Duodenal mucosa (tissue), 2 donors: ENCODE data around the gene PRPSAP1.
A peak's percentile ranks its signal among the peaks of the same experiment; 100 is the strongest.
"Not testable (repeated sequence)": the region's sequence is repeated elsewhere in the genome, so short reads cannot be mapped to it uniquely, and the experiment has no call there.

Experiments used
- H3K27ac ChIP-seq: one replicate; pipeline ENCODE4 v1.7.0; 2013; ENCODE audit warnings: low read depth, low read length
- H3K27me3 ChIP-seq, 2 donors: one replicate each; pipeline ENCODE4 v1.7.0; 2013; ENCODE audit warnings: low read length in 2 of 2, control low read depth in 1 of 2; ENCODE audit not compliant: insufficient read depth in 2 of 2, control insufficient read depth in 1 of 2
- H3K36me3 ChIP-seq, 2 donors: one replicate each; pipeline ENCODE4 v1.7.0; 2013; ENCODE audit warnings: low read length in 2 of 2, control low read depth in 1 of 2; ENCODE audit not compliant: insufficient read depth in 2 of 2, control insufficient read depth in 1 of 2
- H3K4me1 ChIP-seq, 2 donors: one replicate each; pipeline ENCODE4 v1.7.0; 2013; ENCODE audit warnings: low read length in 2 of 2, control low read depth in 1 of 2; ENCODE audit not compliant: insufficient read depth in 2 of 2, control insufficient read depth in 1 of 2
- H3K4me3 ChIP-seq, 2 donors: one replicate each; pipeline ENCODE4 v1.7.0; 2013; ENCODE audit warnings: low read length in 2 of 2, low read depth in 1 of 2
- H3K9ac ChIP-seq, 2 donors: one replicate each; pipeline ENCODE4 v1.7.0; 2013; ENCODE audit warnings: low read length in 2 of 2, low read depth in 1 of 2
- H3K9me3 ChIP-seq, 2 donors: one replicate each; pipeline ENCODE4 v1.7.0; 2013; ENCODE audit warnings: low read length in 2 of 2, control low read depth in 1 of 2; ENCODE audit not compliant: control insufficient read depth in 1 of 2

The PRPSAP1 gene

DNA sequence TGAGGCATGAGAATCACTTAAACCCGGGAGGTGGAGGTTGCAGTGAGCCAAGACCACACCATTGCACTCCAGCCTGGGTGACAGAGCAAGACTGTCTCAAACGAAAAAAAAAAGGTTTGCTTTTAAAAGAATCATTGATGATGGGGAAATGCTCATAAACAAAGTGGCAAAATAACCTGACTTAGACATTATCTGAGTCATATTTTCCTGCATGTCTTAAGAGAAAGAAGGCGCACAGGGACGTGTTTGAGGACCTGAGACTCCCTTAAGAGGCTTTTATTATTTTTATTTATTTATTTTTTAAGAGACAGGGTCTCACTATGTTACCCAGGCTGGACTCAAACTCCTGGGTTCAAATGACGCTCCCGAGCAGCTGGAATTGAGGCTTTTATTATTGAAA is 5.7 kb upstream of the PRPSAP1 start:
- no peak overlapping the region for H3K9ac ChIP-seq
- no peaks in the 10 kb centered on the region for H3K36me3 ChIP-seq
- H3K27me3 ChIP-seq = no peaks in the 10 kb centered on the region
- H3K4me1 ChIP-seq = peaks cover 0 to 3% of the 10 kb centered on the region in 2 donors
- H3K4me3 ChIP-seq = no peak overlapping the region
- no peaks in the 10 kb centered on the region for H3K9me3 ChIP-seq
- H3K27ac ChIP-seq = no peak overlapping the region

DNA sequence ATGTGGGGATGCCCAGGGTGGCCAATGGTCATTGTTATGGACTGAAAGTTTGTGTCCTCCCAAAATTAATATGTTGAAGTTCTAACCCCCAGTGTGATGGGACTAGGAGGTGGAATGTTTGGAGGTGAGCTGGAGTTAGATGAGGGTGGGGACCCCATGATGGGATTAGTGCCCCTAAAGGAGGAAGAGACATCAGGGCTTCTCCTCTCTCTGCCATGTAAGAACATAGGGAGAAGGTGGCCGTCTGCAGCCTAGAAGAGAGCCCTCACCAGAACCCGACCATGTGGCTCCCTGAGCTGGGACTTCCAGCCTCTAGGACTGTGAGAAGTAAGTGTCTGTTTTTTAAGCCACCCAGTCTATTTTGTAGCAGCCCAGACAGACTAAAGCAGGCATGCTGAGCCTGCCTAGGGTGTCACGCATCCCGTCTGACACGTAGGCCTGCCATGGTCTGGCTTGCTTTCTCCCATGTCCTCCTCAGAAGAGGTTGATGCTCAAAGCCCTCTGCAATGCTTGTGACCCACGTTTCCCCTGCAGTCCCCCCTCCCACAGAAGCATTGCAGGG is 4.0 kb upstream of the PRPSAP1 start:
- Histone ChIP-seq H3K27ac (no peak overlapping the region), H3K36me3 (no peaks in the 10 kb centered on the region), H3K4me1 (peaks cover 3 to 10% of the 10 kb centered on the region in 2 donors), H3K9me3 (no peaks in the 10 kb centered on the region), H3K27me3 (no peaks in the 10 kb centered on the region), H3K9ac (no peak overlapping the region), H3K4me3 (no peak overlapping the region)

DNA sequence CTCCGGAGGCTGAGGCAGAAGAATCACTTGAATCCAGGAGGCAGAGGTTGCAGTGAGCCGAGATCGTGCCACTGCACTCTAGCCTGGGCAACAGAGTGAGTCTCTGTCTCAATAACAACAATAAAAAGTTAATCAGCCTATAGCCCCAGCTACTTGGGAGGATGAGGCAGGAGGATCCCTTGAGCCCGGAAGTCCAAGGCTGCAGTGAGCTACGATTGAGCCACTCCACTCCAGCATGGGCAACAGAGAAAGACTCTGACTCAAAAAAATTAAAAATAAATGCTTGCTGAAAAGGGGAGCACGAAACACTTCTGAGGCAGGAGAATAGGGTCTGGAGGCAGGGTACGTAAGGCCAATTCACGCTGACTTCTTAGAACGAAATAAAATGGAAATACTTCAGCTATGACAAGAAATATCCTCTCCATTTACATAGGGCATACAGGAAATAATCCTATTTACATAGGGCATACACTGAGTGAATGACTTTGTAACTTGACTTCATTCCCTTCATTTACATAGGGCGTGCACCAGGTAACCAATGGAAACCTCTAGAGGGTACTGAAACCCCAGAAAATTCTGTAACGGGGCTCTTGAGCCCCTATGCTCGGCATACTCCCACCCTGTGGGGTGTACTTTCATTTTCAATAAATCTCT is 3.2 kb upstream of the PRPSAP1 start:
- Histone ChIP-seq H3K9ac (no peak overlapping the region), H3K27ac (no peak overlapping the region), H3K4me3 (no peak overlapping the region), H3K4me1 (peaks cover 8 to 12% of the 10 kb centered on the region in 2 donors), H3K27me3 (no peaks in the 10 kb centered on the region), H3K9me3 (no peaks in the 10 kb centered on the region), H3K36me3 (no peaks in the 10 kb centered on the region)

DNA sequence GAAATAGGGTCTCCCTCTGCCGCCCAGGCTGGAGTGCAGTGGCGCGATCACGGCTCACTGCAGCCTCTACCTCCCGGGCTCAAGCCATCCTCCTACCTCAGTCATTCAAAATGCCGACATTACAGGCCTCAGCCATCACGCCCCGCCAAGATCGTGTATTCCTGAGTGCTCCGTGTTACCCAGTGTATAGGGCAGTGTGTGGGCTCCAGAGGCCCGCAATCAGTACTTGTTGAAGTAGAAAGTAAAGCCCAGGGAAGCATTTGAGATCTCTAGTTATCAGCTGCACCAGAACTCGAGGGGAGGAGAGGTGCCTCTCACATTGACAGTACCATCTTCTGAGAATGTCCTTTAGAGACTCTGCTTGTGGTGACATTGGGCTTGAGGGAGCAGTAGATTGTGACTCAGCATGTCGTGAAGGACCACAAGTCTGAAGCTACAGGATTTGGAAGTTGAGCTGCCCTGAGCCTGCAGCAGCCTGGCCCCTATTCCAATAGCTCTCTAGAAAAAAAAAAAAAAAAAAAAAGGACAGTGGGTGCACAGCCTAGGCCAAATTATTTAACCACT is 1.1 kb upstream of the PRPSAP1 start:
- no peaks in the 10 kb centered on the region for H3K9me3 ChIP-seq
- peak overlapping the region in 1 of 2 donors; percentile 87 for H3K4me3 ChIP-seq
- no peak overlapping the region for H3K27ac ChIP-seq
- H3K27me3 ChIP-seq = no peaks in the 10 kb centered on the region
- peaks cover 11 to 12% of the 10 kb centered on the region in 2 donors for H3K4me1 ChIP-seq
- no peaks in the 10 kb centered on the region for H3K36me3 ChIP-seq
- no peak overlapping the region for H3K9ac ChIP-seq

DNA sequence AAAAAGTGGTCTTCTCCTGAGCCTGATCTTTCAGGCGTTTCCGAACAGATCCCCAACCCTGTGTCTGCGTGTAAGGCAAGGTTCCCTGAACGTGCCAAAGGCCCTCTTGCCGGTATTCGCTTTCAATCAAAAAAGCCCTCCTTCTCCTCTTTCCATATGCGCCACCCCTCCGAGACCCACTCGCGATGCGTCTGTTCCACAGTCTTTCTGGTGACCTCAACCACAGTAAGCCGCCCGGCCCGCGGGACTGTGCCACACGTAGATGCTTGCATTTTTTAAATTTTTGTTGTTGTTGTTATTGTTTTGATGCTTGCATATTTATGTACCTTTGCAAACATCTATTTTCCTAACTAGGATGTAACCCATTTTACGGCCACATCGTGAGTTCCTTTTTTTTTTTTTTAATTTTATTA is 607 bp upstream of the PRPSAP1 start:
- H3K36me3 ChIP-seq = no peaks in the 10 kb centered on the region
- H3K9ac ChIP-seq = peak overlapping the region; percentile 74 to 75
- no peaks in the 10 kb centered on the region for H3K9me3 ChIP-seq
- H3K27ac ChIP-seq = no peak overlapping the region
- H3K4me1 ChIP-seq = peaks cover 11 to 12% of the 10 kb centered on the region in 2 donors
- H3K27me3 ChIP-seq = no peaks in the 10 kb centered on the region
- peak overlapping the region; percentile 84 to 87 for H3K4me3 ChIP-seq

DNA sequence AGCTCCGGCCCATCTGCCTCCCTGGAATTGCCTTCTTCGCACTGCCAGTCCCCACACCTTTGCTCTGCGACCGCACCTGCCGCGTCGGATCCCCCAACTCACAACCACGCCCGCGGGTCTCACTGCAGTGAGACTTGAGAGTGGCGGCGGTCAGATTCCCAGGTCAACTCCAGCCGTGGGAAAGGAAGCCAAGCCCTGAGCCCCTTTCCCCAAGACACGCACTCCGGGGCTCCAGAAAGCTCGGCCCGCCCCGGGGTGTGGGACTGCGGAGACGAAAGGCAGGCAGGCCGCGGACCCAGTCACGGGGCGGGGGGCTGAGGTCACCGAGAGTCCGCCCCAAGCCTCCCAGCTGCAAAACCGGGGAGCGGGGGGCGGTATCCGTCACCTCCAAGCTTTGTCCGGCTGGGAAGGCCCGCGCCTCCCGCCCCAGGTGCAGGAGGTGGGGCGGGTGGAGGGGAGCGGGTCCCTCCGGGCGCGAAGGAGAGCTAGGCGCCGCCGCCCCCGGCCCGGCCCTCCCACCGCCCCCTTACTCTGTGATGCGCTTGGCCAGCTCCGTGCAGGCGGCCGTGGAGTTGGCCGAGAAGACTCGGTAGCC is 615 bp downstream of the PRPSAP1 start:
- peak overlapping the region; percentile 93 for H3K27ac ChIP-seq
- peak overlapping the region; percentile 74 for H3K9ac ChIP-seq
- H3K4me3 ChIP-seq = peak overlapping the region; percentile 84 to 87
- H3K27me3 ChIP-seq = no peaks in the 10 kb centered on the region
- H3K4me1 ChIP-seq = peaks cover 11 to 12% of the 10 kb centered on the region in 2 donors
- H3K36me3 ChIP-seq = no peaks in the 10 kb centered on the region
- no peaks in the 10 kb centered on the region for H3K9me3 ChIP-seq

DNA sequence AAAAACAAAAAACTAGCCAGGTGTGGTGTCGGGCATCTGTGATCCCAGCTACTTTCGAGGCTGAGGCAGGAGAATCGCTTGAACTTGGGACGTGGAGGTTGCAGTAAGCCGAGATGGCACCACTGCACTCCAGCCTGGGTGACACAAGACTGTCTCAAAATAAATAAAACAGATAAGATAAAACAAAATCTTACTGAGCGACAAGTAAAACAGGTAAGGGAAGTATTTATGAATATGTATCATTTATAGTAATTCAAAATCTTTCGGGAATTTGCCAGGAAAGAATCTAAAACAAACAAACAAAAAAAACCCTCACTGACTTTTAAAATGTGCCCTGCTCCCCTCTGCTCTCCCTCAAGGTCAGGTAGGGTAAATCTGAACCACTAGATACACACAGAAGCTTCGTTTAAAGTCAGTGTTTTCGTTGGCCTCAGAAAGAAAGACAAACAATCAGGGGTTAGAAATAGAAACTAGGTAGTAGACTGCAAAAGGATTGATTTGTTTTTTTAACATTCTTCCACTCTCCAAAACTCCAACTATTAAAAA is 2.1 kb downstream of the PRPSAP1 start:
- H3K4me3 ChIP-seq = no peak overlapping the region
- peaks cover 0 to 10% of the 10 kb centered on the region in 2 donors for H3K36me3 ChIP-seq
- H3K9me3 ChIP-seq = no peaks in the 10 kb centered on the region
- no peak overlapping the region for H3K27ac ChIP-seq
- H3K9ac ChIP-seq = no peak overlapping the region
- H3K4me1 ChIP-seq = peaks cover 11 to 12% of the 10 kb centered on the region in 2 donors
- no peaks in the 10 kb centered on the region for H3K27me3 ChIP-seq

DNA sequence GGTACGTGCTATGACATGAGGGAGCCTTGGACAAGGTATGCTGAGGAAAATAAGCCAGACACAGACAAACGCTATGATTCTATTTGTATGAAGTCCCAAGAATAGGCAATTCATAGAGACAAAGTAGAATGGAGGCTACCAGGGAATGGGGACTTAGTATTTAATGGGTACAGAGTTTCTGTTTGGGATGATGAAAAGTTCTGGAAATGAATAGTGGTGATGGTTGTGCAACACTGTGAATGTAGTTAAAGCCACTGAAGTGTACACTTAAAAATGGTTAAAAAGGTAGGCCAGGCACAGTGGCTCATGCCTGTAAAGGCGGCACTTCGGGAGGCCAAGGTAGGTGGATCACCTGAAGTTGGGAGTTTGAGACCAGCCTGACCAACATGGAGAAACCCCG is 3.3 kb downstream of the PRPSAP1 start:
- Histone ChIP-seq H3K27ac (no peak overlapping the region), H3K36me3 (peaks cover 0 to 21% of the 10 kb centered on the region in 2 donors), H3K9ac (no peak overlapping the region)

DNA sequence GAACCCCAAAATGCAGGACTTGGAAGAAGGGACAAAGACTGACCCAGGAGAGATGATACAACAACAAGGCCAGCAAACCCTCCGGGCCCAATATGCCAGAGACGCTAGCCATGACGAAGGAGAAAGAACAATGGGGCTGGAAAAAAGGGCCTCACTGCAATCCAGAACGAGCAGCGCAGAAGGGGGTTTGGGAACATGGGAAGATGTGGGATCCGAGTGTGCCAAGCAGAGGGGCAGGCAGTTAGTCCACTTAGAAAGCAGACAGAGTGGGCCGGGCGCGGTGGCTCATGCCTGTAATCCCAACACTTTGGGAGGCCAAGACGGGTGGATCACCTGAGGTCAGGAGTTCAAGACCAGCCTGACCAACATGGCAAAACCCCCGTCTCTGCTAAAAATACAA is 6.8 kb downstream of the PRPSAP1 start:
- H3K9me3 ChIP-seq, H3K9ac ChIP-seq: not testable (repeated sequence)
- peaks cover 8 to 33% of the 10 kb centered on the region in 2 donors for H3K36me3 ChIP-seq

More for the DNA sequence above, 3.3 kb downstream of the PRPSAP1 start:
- H3K4me3 ChIP-seq = no peak overlapping the region
- peaks cover 11 to 12% of the 10 kb centered on the region in 2 donors for H3K4me1 ChIP-seq
- H3K9me3 ChIP-seq = no peaks in the 10 kb centered on the region
- H3K27me3 ChIP-seq = no peaks in the 10 kb centered on the region

DNA sequence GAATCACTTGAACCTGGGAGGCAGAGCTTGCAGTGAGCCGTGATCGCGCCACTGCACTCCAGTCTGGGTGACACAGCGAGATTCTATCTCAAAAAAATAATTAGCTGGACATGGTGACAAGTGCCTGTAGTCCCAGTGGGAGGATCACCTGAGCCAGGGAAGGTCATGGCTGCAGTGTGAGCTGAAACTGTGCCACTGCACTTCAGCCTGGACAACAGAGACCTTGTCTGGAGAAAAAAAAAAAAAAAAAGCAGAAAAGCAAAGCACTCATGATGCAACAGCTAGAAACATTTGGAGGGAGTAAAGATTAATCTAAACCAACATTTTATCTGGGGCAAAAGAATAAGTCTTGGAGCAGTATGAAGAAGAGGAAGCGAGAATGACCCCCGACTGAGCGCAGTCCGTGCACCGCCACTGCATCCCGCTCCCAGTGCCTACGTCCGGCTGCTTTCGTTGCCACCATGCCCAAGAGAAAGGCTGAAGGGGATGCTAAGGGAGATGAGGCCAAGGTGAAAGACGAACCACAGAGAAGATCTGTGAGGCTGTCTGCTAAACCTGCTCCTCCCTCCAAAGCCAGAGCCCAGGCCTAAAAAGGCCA is 8.2 kb downstream of the PRPSAP1 start:
- no peaks in the 10 kb centered on the region for H3K9me3 ChIP-seq
- no peak overlapping the region for H3K27ac ChIP-seq
- H3K9ac ChIP-seq = no peak overlapping the region
- no peaks in the 10 kb centered on the region for H3K4me1 ChIP-seq
- H3K36me3 ChIP-seq = peaks cover 8 to 36% of the 10 kb centered on the region in 2 donors
- no peaks in the 10 kb centered on the region for H3K27me3 ChIP-seq
- H3K4me3 ChIP-seq = no peak overlapping the region

More for the DNA sequence above, 6.8 kb downstream of the PRPSAP1 start:
- H3K4me3 ChIP-seq, H3K4me1 ChIP-seq, H3K27ac ChIP-seq, H3K27me3 ChIP-seq: not testable (repeated sequence)
